Stimulated activated CD8-positive, alpha-beta memory T cell treated with anti-CD3 and anti-CD28 coated beads, Interleukin-4, amount 100 ng/mL, for 24 hours (primary cell): ENCODE results near the gene FOXN1.
"Not testable (repeated sequence)": the region's sequence is repeated elsewhere in the genome, so short reads cannot be mapped to it uniquely, and the experiment has no call there.

Experiments used
- DNase-seq: peaks from one replicate; pipeline ENCODE4 v3.0.0-alpha.2; 2020; ENCODE audit warnings: low read depth

Gene FOXN1, protein sequence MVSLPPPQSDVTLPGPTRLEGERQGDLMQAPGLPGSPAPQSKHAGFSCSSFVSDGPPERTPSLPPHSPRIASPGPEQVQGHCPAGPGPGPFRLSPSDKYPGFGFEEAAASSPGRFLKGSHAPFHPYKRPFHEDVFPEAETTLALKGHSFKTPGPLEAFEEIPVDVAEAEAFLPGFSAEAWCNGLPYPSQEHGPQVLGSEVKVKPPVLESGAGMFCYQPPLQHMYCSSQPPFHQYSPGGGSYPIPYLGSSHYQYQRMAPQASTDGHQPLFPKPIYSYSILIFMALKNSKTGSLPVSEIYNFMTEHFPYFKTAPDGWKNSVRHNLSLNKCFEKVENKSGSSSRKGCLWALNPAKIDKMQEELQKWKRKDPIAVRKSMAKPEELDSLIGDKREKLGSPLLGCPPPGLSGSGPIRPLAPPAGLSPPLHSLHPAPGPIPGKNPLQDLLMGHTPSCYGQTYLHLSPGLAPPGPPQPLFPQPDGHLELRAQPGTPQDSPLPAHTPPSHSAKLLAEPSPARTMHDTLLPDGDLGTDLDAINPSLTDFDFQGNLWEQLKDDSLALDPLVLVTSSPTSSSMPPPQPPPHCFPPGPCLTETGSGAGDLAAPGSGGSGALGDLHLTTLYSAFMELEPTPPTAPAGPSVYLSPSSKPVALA

DNA sequence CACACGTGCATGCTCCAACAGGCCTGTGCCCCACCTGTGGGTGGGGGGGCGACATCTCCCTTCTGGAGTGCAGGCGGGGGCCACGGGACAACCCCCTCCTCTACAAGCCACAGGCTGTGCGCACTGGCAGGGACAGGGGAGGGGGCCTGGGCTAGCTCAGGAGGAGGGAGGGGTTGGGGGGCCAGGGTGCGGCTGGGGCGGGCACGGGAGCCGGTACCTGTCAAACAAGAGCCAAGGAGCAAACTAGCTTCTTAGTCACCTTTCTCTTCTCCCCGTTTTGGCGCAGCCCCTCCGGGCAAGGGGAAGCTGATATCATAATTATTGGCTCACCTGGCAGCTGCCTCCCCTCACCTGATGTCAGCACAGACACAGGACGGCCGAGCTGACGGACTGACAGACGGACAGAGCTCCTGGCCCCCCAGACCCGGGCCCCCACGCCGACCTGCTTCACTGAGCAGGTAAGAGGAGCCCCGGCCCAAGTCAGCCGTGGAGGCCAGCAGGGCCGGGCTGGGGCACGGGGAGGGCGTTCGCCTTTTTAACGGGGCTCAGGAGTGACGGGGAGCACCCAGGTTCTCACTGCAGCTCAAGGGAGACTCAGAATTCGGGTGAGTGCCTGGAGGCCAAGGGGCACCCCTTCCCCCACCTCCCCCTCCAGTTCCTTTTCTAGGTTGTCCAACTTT, at the start of gene FOXN1:
TSS of gene FOXN1 (plus strand) at position 363 of the 680 bp plus-strand sequence. CDS start 17,622 bp downstream, outside the sequence.
- no peak for DNase-seq

DNA sequence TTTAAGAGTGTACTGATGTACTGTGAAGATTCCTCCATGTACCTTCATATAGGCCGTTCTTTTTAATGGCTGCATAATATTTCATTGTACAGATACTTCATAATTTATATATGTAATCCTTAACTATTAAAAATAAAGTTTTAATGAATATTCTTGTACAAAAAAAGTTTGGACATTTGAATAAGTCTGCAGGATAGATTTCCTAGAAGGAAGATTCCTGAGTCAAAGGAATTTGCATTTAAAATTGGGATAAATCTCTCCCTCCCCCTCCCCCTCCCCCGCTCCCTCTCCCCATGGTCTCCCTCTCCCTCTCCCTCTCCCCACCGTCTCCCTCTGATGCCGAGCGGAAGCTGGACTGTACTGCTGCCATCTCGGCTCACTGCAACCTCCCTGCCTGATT, 48.3 kb upstream of the FOXN1 start:
- DNase-seq = no peak

DNA sequence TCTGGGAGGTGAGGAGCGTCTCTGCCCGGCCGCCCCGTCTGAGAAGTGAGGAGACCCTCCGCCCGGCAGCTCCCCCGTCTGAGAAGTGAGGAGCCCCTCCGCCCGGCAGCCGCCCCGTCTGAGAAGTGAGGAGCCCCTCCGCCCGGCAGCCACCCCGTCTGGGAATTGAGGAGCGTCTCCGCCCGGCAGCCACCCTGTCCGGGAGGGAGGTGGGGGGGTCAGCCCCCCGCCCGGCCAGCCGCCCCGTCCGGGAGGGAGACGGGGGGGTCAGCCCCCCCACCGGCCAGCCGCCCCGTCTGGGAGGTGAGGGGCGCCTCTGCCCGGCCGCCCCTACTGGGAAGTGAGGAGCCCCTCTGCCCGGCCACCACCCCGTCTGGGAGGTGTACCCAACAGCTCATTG, 47.3 kb upstream of the FOXN1 start:
- not testable (repeated sequence) for DNase-seq

DNA sequence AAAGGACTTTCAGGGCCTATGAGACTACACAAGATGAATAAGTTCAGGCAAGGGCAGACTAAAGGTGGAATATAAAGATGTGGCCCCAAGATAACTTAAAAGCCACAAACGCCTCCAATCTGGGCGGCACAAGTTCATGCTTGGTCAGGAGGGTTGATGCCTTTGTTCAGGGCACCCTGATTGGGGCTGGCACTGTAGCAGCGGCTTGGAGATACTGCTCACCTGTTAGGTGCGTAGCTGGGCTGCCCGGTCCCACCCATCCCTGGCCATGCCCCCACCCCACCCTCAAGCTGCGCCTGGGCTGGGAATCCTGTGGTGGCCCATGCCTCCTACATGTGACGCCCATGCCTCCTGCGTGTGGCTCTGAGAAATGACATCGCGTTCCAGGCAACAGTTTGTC, 45.2 kb upstream of the FOXN1 start:
- DNase-seq = no peak

DNA sequence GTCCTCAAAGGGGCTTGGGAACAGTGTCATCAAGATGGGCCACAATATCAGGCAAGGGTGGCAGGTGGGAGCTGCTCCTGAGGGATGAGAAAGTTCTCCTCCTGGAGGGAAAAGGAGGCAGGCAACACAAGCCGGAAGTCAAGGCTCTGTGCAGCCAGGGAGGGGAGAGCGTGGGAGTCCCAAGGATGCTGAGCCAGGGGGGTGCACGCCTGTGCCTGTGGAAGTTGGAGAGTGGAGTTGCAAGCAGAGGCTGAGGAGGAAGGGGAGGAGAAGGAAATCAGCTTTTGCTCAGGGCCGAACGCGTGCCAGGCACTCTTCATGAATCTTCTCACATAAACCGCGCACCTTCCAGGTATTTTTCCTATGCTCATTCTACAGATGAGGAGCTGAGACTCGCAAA, 40.1 kb upstream of the FOXN1 start:
- DNase-seq = no peak

DNA sequence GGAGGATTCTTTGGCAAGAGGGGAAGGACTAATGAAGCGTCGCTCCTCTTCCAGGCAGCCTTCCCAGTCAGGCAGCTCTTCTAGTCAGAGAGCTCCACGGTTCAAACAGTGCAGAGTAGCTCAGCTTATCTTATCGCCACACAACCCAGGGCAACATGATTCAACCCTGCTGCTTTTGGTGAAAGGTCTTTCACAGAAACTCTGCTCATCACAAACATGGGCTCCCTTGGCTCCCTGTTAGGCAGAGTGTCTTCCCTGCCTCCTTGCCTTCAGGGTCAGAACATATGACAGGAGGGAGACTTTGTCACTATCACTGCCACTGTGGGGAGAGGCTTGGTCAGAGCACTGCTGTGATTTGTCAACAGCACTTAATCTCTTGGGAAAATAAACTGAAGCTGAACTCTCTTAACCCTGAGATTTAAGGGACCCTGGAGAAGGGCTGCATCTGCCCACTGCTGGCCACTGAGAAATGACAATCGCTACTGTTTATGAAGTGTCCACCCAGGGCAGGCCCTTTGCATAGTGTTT, 39.6 kb upstream of the FOXN1 start:
- no peak for DNase-seq

DNA sequence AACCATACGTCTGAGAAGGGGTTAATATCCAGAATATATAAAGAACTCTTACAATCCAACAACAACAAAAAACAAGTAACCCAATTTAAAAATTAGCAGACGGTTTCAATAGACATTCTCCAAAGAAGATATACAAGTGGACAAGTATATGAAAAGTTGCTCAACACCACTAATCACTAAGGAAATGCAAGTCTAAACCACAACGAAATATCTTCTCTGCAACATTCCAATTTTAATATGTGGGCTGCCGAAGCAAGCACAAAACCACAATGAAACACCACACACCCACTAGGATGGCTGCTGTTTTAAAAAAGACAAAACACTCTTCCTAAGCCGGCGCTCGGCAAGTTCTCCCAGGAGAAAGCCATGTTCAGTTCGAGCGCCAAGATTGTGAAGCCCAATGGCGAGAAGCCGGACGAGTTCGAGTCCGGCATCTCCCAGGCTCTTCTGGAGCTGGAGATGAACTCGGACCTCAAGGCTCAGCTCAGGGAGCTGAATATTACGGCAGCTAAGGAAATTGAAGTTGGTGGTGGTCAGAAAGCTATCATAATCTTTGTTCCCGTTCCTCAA, 38.6 kb upstream of the FOXN1 start:
- no peak for DNase-seq

DNA sequence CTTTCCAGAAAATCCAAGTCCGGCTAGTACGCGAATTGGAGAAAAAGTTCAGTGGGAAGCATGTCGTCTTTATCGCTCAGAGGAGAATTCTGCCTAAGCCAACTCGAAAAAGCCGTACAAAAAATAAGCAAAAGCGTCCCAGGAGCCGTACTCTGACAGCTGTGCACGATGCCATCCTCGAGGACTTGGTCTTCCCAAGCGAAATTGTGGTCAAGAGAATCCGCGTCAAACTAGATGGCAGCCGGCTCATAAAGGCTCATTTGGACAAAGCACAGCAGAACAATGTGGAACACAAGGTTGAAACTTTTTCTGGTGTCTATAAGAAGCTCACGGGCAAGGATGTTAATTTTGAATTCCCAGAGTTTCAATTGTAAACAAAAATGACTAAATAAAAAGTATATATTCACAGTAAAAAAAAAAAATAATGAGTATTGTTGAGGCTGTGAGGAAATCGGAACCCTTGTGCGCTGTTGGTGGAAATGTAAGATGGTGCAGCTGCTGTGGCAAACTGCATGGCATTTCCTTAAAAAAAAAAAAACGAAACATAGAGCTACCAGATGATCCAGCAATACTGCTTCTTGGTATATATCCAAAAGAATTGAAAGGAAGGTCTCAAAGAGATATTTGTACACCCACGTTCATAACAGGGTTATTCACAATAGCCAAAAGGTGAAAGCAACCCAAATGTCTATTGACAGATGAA, 38.0 kb upstream of the FOXN1 start:
- not testable (repeated sequence) for DNase-seq

DNA sequence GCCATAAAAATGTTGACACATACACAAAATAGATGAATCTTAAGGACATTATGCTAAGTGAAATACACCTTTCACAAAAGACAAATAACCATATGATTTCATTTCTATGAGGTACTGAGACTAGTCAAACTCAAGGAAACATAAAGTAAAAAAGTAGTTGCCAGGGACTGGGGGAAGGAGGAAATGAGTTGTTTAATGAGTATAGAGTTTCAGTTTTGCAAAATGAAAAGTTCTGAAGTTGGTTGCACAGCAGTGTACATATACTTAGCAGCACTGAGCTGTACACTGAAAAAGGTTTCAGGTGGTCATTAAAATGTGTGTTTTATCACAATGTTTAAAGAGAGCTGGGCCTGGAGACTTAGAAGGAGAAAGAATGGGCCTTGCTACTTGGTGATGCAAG, 37.4 kb upstream of the FOXN1 start:
- DNase-seq = no peak

DNA sequence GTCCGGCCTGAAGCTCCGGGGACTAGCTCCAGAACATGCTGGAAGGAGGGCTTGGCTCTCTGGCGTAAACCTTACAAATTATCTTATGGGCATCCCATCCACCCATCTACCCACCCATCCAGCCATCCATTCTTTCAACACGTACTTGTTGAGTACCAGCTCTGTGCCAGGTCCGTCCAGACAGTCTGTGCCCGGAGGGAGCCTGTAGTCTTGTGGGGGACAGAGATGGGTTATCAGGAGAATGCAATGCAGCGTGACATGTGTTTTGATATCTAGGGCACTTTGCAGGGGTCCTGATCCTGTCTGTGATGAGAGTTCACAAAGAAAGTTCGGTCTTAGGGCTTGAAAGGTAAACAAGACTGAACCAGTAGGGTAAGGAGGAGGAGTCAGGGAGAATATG, 36.8 kb upstream of the FOXN1 start:
- DNase-seq = no peak

DNA sequence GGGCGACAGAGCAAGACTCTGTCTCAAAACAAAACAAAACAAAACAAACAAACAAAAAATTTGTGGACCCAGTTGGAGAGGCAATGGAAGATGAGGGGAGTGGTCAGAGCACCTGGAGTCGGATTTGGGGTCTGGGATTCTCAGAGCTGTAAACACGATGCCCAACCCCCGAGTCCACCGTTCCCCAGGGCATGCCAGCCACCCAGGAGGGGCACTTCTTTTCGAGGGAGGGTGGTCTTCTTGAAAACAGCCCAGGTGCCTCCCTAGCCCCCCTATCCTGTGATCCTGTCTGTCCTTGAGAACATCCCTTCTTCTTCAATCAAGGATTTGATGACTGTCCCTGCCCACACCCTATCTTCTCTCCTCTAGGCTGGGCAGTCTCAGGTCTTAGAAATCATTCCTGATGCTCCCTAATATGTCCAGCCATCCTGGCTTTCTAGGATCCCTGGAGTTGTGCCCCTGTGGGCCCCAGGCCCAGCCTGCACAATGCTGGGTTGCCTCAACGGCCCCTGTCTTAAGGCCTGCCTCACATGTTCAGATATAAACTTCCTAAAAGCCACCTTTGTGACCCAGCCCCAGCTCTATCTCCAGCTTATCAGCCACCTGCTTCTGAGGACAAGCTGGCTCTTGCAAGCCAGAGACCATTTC, 35.8 kb upstream of the FOXN1 start:
- no peak for DNase-seq

DNA sequence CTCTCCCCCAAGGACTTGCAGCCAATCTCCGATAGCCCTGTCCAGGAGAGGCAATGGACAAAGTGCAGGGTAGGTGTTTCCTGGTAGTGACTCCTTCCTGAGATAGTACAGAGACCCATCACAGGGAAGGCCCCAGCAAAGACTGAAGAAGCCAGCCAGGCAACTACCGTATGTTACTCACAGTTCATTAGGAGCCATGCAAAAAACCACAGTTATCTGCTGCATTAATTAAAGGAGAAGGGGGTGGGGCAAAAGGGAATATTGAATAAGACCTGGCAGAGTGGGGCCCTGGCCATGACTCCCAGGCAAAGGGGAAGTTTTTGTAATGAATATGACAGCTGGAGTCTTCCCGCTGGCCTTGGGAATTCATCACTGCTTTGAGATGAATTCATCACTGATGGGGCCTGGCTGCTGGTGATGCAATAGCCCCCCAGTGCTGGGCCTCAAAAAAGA, 35.2 kb upstream of the FOXN1 start:
- DNase-seq = no peak

DNA sequence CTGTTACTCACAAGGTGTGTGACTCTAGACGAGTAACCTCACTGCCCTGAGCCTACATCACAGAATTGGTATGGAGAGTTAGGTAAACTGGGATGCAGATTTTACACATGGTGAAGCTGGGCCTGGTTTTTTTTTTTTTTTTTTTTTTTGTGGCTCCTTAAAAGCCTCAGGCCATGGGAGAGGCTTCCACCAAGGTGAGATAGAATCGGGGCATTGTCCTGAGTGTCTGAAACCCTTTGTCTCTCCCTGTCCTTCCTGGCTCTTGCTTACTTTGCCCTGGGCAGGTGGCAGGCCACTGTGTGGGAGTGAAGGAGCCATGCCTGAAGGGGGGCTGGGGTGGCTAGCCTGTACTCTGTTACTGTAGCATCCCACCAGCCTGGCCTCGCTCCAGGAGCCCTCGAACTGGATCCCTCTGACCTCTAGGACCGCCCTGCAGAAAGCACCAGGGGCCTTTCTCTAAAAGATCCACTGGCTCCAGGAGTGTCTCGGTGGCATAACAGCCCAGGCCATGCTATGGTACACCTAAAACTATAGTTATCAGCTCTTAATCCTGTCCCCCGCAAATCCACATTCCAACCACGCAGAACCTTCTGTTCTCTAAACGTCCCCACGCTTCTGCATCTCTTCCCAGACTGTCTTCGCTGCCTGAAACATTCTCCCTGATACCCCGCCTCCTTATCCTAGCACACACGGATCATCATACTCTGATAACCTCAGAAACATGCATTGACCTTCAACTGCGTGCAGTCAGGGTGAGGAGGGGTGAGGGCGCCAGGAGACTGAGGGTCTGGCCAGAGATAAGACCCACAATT, 34.4 kb upstream of the FOXN1 start:
- no peak for DNase-seq

DNA sequence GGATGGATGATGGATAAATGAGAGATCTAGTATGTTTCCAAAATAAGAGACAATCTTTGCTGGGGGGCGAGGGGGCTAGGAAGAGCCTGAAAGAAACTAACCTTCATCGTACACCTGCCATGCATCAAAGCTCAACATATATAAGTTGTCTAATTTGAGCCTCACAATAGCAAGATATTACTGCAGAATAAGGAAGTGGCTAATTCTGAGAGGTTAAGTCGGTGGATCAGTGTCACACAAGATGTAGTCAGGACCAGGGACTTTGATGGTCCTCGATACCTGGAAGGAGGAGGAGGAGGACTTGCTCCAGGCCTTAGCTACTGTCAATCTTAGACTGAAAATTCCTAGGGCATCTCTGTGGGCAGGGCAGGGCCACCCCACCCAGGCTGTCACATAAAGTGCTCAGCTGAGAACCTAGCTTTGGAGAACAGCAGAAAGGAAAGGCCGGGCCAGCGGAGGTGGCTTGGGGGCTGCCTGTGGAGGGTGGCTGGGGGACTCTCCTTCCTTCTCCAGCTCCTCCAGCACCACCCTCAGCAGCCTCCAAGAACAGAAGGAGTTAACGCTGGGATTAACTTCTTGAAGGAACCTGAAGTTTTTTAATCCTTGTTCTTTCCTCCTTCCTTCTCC, 33.2 kb upstream of the FOXN1 start:
- DNase-seq = no peak

DNA sequence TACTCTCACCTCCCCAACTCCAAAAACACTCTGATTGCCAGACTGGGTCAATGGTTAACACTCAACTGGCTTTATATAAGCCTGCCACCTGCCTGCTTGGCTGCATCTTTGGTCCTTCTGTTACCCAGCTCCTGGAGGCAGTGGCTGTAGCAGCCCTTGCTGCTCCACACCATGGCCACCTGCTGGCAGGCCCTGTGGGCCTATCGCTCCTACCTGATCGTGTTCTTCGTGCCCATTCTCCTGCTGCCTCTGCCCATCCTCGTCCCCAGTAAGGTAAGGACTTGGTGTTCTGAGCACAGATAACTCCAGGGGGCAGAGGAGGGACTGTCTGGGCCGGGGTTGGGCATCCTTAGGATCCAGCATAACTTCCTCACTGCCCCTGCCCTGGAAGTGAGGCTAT, 32.6 kb upstream of the FOXN1 start, which contains the start of gene SLC13A2:
TSS of gene SLC13A2 (plus strand) at position 103 of the 400 bp plus-strand sequence. CDS start at position 172, 69 bp downstream.
- DNase-seq = no peak

DNA sequence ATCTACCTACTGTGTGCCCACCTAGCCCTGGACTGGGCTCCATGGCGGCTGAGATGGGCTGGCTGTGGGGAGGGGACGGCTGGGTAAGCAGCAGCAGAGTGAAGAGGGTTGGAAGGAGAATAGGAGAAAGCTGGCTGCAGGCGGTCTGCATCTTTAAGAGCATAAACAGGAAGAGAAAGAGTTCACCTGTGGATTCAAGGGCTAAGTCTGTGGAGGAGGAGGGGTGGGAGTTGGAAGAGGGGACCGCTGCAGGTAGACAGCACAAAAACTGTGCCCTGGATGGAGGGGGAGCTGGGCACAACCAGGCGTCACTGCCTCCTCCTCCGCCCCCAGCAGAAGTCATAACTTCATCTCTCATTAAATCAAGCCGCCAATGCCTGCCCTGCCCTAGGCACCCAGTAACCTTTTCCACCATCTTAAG, 32.0 kb upstream of the FOXN1 start:
- no peak for DNase-seq

DNA sequence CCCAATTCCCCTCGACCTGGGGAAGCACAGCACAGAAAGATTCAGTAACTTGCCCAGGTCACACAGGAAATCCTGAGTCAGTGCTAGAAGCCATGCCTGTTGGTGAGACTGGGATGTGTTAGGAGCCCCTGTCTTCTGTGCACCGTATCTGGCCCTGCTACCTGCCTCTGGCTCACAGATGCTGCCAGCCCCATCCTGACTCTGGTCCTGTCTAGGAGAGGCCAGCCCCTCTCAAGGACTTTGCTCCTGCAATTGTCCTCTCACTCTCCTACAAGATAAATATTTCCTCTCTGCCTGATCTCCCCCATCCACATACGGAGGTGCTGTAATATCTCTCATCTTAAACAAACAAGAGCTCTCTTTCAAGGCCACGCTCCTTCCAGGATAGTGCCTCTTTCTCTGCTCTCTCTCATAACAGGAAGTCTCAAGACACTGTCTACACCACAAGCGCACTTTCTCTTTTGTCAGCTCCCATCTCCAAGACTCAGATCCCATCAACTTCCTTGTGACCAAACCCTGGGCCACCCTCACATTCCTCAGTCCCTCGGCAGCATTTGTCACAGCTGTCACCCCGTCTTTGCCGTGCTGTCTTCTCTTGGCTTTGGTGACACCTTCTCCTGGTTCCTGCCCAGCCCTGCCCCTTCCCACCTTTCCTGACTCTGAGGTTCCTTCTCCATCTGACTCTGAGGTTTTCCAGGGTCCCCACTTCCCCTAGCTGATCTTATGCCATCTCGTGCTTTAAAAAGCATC, 30.8 kb upstream of the FOXN1 start:
- DNase-seq = no peak

DNA sequence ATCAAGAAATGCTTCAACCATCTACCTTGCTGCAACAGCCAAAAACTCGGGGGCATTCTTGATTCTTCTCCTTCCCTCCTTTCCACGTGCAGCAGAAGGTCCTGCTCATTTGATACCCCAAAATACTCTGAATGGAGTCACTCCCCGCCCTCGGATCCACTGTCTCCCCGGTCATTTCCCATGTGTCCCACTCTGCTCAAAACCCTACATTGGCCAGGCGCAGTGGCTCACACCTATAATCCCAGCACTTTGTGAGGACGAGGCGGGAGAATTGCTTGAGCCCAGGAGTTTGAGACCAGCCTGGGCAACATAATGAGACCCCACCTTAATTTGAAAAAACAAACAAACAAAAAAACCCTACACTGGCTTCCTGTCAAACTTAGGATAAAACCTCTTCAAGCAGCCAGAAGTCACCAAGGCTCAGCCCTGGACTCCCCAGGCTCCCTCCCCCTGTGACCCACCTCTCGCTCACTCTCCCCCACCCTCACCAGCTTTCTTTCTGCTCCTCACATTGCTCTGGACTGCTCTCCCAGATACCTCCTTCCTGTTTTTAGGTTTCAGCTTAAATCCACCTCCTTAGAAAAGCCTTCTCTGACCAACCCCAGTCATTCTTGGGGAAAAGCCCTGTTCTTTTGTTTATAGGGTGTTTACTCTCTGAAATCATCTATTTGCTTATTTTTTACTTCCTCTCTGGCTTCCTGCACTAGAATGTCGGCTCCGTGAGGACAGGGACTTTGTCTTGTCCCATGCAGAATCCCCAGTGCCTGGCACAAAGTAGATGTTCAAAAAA, 29.9 kb upstream of the FOXN1 start:
- no peak for DNase-seq
